Fibroblast of the aortic adventitia (primary cell): ENCODE data around the gene RIMBP2. TPM values are rescaled to one million over a fixed set of nuclear protein-coding genes. Genes with fewer than 3 reads are reported as not detected.
"Not testable (repeated sequence)": the region's sequence is repeated elsewhere in the genome, so short reads cannot be mapped to it uniquely, and the experiment has no call there.

Experiments
- DNase-seq: peaks from one replicate; pipeline ENCODE4 v3.0.0-alpha.2; 2010; ENCODE audit warnings: low read depth
- H3K4me3 ChIP-seq: 2 replicates; pipeline ENCODE4 v1.5.1; 2011; ENCODE audit warnings: low read depth, mild to moderate bottlenecking, control low read depth, low read length, moderate library complexity
- total RNA-seq: library from RNA; depleted of rRNA; stranded (reverse); fragments of >200 nt; gene quantifications from 2 replicates; pipeline ENCODE4 v1.2.3, GENCODE V29; 2012; ENCODE audit warnings: low replicate concordance
- TF ChIP-seq, protein P1 (sequence below): IDR thresholded peaks from 2 replicates; pipeline ENCODE4 v1.5.1; 2011; ENCODE audit warnings: mild to moderate bottlenecking, low read length, control low read depth, inconsistent platforms; ENCODE audit not compliant: insufficient read depth

Gene RIMBP2
- total RNA-seq, 1 donor, result not detected

DNA sequence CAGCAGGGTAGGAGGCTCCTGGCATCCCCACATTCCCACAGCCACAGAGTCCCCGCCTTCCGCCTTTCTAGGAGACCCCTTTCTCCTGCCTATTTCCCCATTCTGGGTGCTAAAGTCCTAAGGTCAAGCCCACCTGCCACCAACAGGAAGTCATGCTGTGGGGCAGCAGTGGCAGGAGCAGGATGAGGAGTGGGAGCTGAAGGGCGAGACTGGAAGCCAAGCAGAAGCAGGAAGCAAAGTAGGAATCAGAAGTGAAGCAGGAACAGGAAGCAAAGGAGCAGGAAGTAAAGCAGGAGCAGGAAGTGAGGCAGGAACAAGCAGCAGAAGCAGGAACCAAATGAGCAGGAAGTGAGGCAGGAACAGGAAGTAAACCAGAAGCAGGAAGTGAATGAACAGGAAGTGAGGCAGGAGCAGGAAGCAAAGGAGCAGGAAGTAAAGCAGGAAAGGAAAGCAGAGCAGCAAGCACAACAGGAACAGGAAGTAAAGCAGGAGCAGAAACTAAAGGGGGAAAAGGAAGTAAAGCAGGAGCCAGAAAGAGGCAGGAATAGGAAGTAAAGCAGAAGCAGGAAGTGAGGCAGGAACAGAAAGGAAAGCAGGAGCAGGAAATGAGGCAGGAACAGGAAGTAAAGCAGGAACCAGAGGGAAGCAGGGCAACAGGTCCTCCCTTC is 38.3 kb upstream of the RIMBP2 start:
- no peak overlapping the region for H3K4me3 ChIP-seq
- TF ChIP-seq, protein P1, sequence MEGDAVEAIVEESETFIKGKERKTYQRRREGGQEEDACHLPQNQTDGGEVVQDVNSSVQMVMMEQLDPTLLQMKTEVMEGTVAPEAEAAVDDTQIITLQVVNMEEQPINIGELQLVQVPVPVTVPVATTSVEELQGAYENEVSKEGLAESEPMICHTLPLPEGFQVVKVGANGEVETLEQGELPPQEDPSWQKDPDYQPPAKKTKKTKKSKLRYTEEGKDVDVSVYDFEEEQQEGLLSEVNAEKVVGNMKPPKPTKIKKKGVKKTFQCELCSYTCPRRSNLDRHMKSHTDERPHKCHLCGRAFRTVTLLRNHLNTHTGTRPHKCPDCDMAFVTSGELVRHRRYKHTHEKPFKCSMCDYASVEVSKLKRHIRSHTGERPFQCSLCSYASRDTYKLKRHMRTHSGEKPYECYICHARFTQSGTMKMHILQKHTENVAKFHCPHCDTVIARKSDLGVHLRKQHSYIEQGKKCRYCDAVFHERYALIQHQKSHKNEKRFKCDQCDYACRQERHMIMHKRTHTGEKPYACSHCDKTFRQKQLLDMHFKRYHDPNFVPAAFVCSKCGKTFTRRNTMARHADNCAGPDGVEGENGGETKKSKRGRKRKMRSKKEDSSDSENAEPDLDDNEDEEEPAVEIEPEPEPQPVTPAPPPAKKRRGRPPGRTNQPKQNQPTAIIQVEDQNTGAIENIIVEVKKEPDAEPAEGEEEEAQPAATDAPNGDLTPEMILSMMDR, result no peak
- no peak for DNase-seq

DNA sequence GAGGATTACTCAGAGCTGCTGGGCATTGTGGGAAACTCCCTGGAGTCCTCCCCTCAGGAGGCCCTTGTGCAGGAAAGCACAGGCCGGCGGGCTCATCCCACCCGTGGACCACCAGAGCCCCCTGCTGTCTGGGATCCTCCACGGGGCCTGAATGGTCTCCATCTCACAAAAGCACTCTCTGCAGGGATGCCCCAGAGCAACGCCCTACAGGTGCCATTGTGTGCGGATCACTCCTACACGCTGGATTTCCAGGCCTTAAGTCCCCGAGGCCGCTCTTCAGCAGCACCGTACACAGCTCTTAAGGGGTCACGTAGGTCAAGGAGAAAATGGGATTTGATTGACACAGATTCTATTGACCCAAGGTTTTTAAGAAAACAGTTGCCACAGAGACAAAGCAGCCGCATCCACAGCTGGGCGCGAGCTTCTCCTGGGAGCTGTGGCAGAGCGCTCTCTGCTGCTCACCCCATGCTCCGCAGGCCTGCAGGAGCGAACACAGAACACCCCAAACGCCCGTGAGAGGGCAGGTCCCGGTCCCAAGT is 36.7 kb upstream of the RIMBP2 start:
- TF ChIP-seq, protein P1, result no peak
- no peak for DNase-seq

DNA sequence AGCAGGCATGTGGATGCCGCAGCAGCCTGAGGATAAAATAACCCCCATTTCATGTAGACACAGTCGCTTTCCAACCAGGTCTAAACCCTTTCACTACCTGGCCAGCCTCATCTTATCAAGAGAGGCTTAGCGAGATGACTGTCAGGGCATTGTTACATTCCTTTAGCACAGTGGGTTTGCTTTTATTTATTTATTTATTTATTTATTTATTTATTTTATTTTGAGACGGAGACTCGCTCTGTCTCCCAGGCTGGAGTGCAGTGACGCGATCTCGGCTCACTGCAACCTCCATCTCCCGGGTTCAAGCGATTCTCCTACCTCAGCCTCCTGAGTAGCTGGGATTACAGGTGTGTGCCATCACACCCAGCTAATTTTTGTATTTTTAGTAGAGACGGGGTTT is 35.9 kb upstream of the RIMBP2 start:
- H3K4me3 ChIP-seq, DNase-seq: not testable (repeated sequence)

More for the DNA sequence above, 36.7 kb upstream of the RIMBP2 start:
- H3K4me3 ChIP-seq, result no peak overlapping the region

DNA sequence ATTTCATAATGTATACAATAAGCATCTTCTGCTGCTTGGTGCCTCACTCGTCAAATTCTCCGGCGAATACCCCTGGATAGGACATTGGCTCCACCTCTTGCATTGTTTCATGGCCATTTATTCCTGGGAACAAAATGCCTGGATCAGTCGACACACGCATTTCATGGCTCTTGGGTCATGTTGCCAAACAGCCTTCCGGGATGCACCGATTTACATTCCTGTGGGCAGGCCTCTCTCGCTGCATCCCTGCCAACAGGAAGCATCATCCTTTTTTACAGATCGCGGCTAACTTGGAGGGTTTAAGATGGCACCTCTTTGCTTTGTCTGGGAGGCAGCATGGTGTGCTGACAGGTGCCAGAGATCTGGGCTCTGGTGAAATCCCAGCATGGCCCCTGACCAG is 32.7 kb upstream of the RIMBP2 start:
- H3K4me3 ChIP-seq, result no peak overlapping the region
- DNase-seq, result no peak
- TF ChIP-seq, protein P1, result no peak

DNA sequence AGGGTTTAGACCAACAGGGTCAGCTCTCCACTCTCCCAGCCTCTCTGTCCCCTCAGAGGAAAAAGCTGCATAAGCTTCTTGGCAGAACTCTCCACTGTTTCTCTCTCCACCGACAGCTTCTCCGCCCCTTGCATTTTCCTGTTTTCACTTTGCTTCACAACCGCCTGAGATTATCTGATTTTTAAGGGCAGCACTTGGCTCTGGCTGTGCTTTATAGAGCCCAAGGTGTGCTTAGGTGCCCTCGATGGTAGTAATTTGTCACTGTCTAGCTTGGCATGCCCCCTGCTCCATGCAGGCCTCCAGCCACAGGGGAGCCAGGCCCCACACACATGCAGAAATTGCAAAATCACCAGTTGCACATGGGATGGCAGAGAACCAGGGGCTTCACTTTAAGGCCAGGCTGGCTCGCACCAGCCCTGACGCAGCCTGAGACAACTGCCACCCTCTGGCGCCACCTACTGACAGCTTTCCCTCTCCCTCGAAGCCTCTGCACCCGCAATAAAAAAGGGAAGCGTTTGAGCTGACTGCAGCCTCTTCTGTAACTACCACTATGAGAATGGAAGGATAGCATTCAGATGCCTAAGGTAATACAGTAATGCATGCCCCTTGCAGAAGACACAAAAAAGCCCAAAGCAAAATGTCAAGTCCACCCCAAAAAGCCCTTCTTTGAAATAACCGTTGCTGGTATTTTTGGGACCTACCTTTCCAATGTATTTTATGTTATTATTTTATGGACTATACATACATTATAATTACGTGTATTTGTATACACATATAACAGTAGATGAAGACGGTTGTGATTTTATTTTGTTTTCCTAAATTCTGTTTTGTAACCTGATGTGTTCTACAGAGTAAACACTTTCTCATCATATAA is 32.0 kb upstream of the RIMBP2 start:
- no peak overlapping the region for H3K4me3 ChIP-seq
- TF ChIP-seq, protein P1, result peak; percentile 91
- peak; percentile 69 for DNase-seq

DNA sequence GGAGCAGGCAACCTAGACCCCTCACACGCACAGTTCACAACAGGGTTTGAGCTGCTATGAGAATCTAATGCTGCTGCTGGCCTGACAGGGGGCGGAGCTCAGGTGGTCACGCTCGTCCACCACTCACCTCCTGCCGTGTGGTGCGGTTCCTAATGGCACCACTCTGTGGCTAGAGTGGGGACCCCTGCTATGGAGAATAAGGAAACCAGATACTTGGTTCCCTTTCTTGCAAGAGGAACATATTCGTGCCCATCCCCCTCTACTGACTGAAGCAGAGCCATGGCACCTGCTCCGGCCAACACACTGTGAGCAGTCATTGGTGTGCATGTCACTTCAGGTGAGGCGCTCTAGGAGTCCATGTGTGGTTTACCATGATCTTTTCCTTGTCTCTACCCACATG is 30.4 kb upstream of the RIMBP2 start:
- DNase-seq, result no peak
- H3K4me3 ChIP-seq, result no peak overlapping the region
- TF ChIP-seq, protein P1, result no peak

DNA sequence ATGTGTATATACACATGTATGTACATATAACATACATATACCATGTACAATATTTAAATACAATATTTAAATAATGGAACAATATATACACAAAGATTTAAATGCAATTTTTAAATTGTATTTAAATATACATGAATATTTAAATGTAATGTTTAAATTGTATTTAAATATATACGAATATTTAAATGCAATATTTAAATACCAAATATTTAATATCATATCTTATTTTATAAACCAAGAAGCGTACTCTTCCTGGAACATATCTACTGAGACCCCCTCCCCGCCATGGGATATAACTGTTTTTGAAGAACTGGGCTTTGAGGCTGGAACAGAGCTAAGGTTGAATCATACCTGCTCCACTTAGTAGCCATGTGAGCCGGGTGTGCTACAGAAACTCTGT is 29.8 kb upstream of the RIMBP2 start:
- no peak overlapping the region for H3K4me3 ChIP-seq
- DNase-seq, result no peak

More for the DNA sequence above, 29.8 kb upstream of the RIMBP2 start:
- TF ChIP-seq, protein P1, result no peak
